Muscle layer of colon (tissue), 2 donors: ENCODE results near the gene GADL1.

ENCODE experiments used
- H3K27ac ChIP-seq: one replicate; pipeline ENCODE4 v1.7.0; 2013; ENCODE audit warnings: low read depth, mild to moderate bottlenecking, low read length, moderate library complexity
- H3K27me3 ChIP-seq, 2 donors: one replicate each; pipeline ENCODE4 v1.7.0; 2013; ENCODE audit warnings: low read length in 2 of 2, mild to moderate bottlenecking in 2 of 2; ENCODE audit not compliant: insufficient read depth in 2 of 2, control insufficient read depth in 1 of 2
- H3K36me3 ChIP-seq: one replicate; pipeline ENCODE4 v1.7.0; 2013; ENCODE audit warnings: mild to moderate bottlenecking, low read length; ENCODE audit not compliant: insufficient read depth
- H3K4me1 ChIP-seq: one replicate; pipeline ENCODE4 v1.7.0; 2013; ENCODE audit warnings: mild to moderate bottlenecking, low read length; ENCODE audit not compliant: insufficient read depth
- H3K4me3 ChIP-seq, 2 donors: one replicate each; pipeline ENCODE4 v1.7.0; 2013; ENCODE audit warnings: low read length in 2 of 2, low read depth in 1 of 2, mild to moderate bottlenecking in 1 of 2, moderate library complexity in 1 of 2
- H3K9ac ChIP-seq: one replicate; pipeline ENCODE4 v1.7.0; 2013; ENCODE audit warnings: low read length
- H3K9me3 ChIP-seq: one replicate; pipeline ENCODE4 v1.7.0; 2013; ENCODE audit warnings: mild to moderate bottlenecking, low read length
- donor health status: abdominal sarcoma.
- donor health status: Adenocarcinoma of cecum.

GADL1 gene

DNA sequence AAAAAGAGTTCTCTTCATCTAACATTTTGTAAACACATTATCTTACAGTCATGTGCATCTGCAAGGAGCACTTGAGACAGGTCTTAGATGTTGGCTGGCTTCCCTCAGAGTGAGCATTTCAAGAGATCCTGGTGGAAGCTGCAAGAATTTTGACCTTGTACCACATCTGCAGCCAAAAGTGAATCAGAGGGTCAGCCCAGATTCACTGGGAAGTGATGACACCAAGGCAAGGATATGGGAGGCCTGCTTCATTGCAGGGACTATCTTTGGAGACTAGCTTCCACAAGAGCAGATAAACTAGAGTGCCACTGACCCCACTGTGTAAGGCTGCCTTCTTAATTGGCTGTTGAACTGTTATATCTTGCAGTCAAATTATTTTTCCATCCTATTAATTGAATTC, 21.3 kb upstream of the GADL1 start:
- Histone ChIP-seq H3K4me1 (no peaks in the 10 kb centered on the region), H3K9me3 (no peaks in the 10 kb centered on the region), H3K27me3 (no peaks in the 10 kb centered on the region), H3K36me3 (no peaks in the 10 kb centered on the region), H3K4me3 (no peak overlapping the region), H3K9ac (no peak overlapping the region), H3K27ac (no peak overlapping the region)

DNA sequence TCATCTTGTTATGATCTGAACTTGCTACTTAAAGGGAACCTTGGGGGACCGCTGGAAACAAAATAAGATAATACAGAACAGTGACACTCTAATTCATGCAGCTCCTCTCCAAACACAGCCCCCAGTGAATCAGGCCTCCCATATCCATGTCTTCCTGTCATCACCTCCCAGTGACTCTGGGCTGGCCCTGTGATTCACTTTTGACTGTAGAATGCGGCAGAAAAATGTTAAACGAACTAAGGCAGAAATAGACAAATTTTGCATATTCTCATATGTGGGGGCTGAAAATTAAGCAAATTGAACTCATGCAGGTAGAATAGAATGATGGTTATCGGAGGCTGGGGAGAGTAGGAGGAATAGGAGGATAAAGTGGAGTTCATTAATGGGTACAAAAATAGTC, 20.2 kb upstream of the GADL1 start:
- Histone ChIP-seq H3K27ac (no peak overlapping the region), H3K9me3 (no peaks in the 10 kb centered on the region), H3K36me3 (no peaks in the 10 kb centered on the region), H3K4me1 (no peaks in the 10 kb centered on the region), H3K27me3 (no peaks in the 10 kb centered on the region), H3K4me3 (no peak overlapping the region), H3K9ac (no peak overlapping the region)

DNA sequence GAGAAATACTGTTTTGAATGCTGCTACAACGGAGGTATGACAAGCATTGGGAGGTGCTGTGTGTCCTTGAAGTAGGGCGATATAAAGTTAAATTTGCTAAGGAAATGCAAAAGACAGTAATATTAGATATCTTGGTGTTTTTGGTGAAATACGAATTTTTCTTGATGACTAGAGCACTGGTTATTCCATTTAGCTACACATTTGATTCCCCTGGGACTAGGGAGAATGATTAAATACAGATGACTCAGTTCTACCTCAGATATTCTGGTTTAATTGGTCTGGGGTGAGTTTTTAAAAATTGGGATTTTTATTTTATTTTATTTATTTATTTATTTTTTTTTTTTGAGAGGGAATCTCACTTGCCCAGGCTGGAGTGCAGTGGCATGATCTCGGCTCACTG, 18.7 kb upstream of the GADL1 start:
- H3K4me3 ChIP-seq, result no peak overlapping the region
- no peaks in the 10 kb centered on the region for H3K9me3 ChIP-seq
- no peak overlapping the region for H3K9ac ChIP-seq
- H3K36me3 ChIP-seq, result no peaks in the 10 kb centered on the region
- H3K27me3 ChIP-seq, result no peaks in the 10 kb centered on the region
- no peaks in the 10 kb centered on the region for H3K4me1 ChIP-seq
- no peak overlapping the region for H3K27ac ChIP-seq

DNA sequence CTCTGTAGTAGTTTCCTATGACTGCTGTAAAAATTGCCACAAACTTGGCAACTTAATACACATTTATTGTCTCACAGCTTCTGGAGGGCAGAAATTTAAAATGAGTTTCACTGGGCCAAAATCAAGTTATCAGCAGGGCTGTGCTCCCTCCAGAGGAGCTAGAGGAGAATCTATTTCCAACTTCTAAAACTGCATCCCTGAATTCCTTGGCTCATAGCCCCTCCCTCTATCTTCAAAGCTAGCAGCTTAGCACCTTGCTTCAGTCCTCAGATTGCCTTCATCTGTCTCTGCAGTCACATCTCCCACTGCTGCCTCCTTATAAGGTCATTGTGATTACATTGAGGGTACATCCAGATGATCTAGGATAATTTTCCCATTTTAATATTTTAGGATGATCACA, 17.8 kb upstream of the GADL1 start:
- no peaks in the 10 kb centered on the region for H3K27me3 ChIP-seq
- H3K9me3 ChIP-seq, result no peaks in the 10 kb centered on the region
- no peak overlapping the region for H3K4me3 ChIP-seq
- no peak overlapping the region for H3K9ac ChIP-seq
- H3K36me3 ChIP-seq, result no peaks in the 10 kb centered on the region
- H3K4me1 ChIP-seq, result no peaks in the 10 kb centered on the region
- no peak overlapping the region for H3K27ac ChIP-seq

DNA sequence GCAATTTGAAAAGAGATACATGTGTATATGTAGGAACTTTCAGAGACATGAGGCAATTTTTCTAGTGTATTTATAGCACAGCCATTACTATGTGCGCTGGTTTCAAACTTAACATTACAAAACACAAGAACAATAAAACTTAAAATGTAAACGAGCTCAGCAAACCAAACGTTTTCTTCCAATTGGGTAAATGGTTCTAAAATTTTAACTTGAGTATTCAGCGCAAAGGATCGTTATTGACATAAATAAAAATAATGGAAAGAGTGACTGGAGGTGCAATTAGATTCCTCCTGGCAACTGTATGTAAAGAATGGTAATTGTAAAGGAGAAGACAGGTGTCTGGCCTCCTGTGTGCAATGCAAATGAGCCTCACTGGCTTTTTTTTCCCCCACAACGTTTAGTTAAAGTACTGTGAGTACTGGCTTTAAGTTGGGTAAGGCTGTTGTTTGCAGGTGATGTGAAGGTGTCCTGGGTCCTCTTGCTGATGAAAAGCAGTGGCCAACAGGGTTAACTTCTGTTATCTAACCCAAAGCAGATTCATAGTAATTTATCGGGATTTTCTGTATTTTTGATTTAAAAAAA, 14.1 kb upstream of the GADL1 start:
- Histone ChIP-seq H3K4me3 (no peak overlapping the region), H3K27me3 (no peaks in the 10 kb centered on the region), H3K36me3 (no peaks in the 10 kb centered on the region), H3K9me3 (no peaks in the 10 kb centered on the region), H3K4me1 (no peaks in the 10 kb centered on the region), H3K9ac (no peak overlapping the region), H3K27ac (no peak overlapping the region)

DNA sequence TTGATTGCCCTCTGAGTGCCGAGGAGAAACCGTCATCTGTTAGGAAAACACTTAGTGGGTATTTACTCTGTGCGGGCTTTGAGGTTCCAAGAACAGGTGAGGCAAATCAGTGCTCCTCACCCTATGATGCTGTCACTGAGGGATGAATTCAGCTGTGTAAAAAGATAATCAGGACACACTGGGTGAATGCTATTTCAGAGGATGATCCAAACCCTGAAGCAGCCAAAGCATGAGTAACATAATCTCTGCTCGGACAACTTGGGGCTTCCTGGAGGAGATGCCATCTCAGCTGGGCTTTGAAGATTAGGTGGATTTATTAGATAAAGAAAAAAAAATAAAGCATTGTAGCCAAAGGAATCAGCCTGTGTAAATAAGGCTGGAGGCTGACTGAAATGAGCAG, 10.5 kb upstream of the GADL1 start:
- no peak overlapping the region for H3K9ac ChIP-seq
- no peak overlapping the region for H3K27ac ChIP-seq
- H3K4me3 ChIP-seq, result no peak overlapping the region
- H3K27me3 ChIP-seq, result no peaks in the 10 kb centered on the region
- no peaks in the 10 kb centered on the region for H3K4me1 ChIP-seq
- no peaks in the 10 kb centered on the region for H3K9me3 ChIP-seq
- no peaks in the 10 kb centered on the region for H3K36me3 ChIP-seq

DNA sequence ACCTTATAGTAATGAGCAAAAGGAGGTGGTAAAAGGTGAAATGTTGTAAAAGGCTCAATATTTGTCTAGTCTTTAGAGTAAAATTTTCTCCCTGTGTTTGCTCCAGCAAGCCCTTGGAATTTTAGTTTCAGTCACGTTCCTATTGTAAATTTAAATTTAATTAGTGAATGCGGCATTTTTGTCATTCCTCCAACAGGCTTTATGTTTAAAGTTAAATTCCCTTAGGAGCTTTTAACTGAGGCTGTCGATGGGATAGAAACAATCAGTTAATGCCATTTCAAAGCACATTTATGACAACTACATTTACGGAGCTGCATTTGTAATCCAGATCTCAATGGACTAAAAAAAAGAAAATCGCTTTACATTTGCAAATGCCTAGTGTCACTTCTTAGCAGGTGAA, 868 bp upstream of the GADL1 start:
- Histone ChIP-seq H3K4me1 (no peaks in the 10 kb centered on the region), H3K4me3 (no peak overlapping the region), H3K9ac (no peak overlapping the region)

DNA sequence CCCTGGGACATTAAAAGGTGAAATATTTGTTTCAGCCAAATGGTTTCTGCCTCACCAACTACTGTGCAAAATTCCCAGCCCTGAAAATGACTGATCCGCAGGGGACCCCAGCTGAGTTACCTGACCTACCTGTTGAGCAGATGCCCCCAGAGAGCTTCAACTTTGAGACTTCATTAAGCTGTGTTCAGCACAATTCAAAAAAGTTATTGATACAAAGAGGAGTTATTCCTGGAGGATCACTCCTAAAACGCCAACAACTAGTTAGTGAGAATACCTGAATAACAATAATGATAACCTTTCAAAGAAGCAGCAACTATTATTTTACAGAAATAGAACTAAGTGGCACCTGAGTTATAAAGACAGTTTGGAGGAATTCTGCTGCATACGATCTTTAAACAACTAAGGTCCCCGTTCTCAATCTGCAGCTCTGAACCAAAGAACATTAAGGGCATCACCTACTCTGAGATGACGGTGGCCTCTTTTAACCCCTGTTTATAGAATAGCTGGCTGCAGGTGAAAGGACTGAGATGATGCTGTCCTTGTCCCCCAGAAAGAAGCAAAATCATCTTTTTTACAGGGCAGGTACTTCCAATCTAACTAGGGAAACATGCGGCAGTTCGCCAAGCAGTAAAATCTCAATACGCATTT, 659 bp downstream of the GADL1 start:
- Histone ChIP-seq H3K4me1 (no peaks in the 10 kb centered on the region), H3K36me3 (no peaks in the 10 kb centered on the region), H3K4me3 (peak overlapping the region; percentile 40 to 61), H3K9ac (no peak overlapping the region), H3K27ac (no peak overlapping the region), H3K27me3 (no peaks in the 10 kb centered on the region), H3K9me3 (no peaks in the 10 kb centered on the region)

More for the DNA sequence above, 868 bp upstream of the GADL1 start:
- Histone ChIP-seq H3K27ac (no peak overlapping the region), H3K27me3 (no peaks in the 10 kb centered on the region), H3K36me3 (no peaks in the 10 kb centered on the region), H3K9me3 (no peaks in the 10 kb centered on the region)

DNA sequence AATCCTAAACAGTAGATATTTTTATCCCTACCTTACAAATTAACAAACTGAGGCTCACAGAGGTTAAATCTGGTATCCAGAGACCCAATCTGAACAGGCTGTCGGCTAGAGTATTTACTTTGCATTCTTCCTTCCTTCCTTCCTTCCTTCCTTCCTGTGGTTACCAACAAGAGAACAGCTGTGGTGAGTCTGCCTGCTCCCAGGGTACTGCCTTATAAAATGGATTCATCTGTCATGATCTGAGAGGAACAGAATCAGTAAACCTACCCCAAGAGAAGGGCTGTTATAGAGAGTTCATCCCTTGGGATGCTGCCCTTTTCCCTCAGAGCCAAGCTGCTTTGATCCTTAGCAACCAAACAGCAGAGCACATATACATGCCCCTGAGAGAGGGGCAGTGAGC, 3.6 kb downstream of the GADL1 start:
- Histone ChIP-seq H3K9ac (no peak overlapping the region), H3K36me3 (no peaks in the 10 kb centered on the region)

DNA sequence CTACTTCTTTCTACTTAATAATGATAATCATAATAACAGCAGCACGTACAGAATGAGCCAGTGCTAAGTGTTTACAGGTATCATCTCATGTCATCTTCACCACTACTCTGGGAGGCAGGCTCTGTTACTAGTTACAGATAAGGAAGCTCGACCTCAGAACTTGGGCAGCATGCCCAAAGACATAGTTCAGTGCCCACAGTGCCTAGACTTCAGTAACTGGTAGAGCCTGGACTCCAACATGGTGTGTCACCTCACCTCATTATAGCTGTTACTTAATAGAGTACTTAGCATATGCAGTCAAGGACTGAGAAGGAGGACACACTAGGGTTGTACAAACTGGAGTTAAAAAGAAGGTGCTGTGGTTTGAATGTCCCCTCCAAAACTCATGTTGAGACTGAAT, 7.6 kb downstream of the GADL1 start:
- no peaks in the 10 kb centered on the region for H3K4me1 ChIP-seq
- no peak overlapping the region for H3K9ac ChIP-seq
- H3K27me3 ChIP-seq, result no peaks in the 10 kb centered on the region
- H3K9me3 ChIP-seq, result no peaks in the 10 kb centered on the region
- H3K36me3 ChIP-seq, result no peaks in the 10 kb centered on the region
- H3K27ac ChIP-seq, result no peak overlapping the region
- no peak overlapping the region for H3K4me3 ChIP-seq

More for the DNA sequence above, 3.6 kb downstream of the GADL1 start:
- H3K4me3 ChIP-seq, result no peak overlapping the region
- no peak overlapping the region for H3K27ac ChIP-seq
- no peaks in the 10 kb centered on the region for H3K4me1 ChIP-seq
- no peaks in the 10 kb centered on the region for H3K9me3 ChIP-seq
- no peaks in the 10 kb centered on the region for H3K27me3 ChIP-seq

DNA sequence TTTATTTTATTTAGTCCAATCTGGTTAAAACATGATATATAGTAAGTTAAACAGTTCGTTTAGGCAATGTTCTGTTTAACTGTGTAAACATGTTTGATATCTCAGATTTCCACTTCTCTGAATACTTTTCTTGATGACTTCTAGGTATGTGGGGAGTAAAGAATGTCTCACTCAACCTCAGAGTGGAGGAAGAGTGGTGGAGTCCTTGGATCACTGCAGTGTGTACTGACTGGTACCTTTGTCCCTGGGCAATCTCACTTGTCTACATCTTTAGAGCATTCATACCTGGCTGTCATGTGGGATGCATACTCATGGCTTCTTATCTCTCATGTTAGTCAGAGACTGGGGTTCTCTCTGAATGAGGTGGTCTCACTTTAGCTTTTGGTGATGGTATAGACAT, 15.6 kb downstream of the GADL1 start:
- Histone ChIP-seq H3K27ac (no peak overlapping the region), H3K27me3 (no peaks in the 10 kb centered on the region), H3K9me3 (no peaks in the 10 kb centered on the region), H3K4me3 (no peak overlapping the region), H3K4me1 (no peaks in the 10 kb centered on the region), H3K36me3 (no peaks in the 10 kb centered on the region), H3K9ac (no peak overlapping the region)

DNA sequence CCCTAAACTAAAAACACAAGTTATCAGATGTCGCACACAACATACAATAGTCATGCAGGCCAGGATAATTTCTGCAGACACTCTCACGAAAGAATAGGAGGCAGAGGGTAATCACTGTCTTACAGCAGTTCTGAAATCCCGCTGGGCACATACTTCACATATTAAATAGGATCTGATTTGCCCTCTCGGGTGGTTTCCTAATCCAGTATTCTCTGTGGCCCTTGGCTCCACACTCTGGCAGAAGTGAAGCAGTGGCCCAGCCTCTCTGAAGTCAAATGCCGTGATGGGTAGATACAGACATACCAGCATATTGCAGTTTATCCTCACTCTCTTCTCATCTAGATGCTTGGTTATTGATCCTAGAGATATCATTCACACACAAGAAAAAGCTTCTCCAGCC, 19.0 kb downstream of the GADL1 start:
- Histone ChIP-seq H3K9ac (no peak overlapping the region), H3K9me3 (no peaks in the 10 kb centered on the region), H3K4me3 (no peak overlapping the region), H3K36me3 (no peaks in the 10 kb centered on the region), H3K27ac (no peak overlapping the region), H3K4me1 (no peaks in the 10 kb centered on the region), H3K27me3 (no peaks in the 10 kb centered on the region)
